Effector memory CD4-positive, alpha-beta T cell (primary cell): ENCODE results near the gene LEFTY1.

Source experiments
- DNase-seq, 3 donors: peaks; one replicate each; pipeline ENCODE4 v3.0.0-alpha.2; 2020
- H3K27ac ChIP-seq: 2 replicates; pipeline ENCODE4 v1.7.0; 2013; ENCODE audit warnings: mild to moderate bottlenecking, low read length, moderate library complexity; ENCODE audit not compliant: insufficient read depth, poor library complexity, severe bottlenecking
- H3K27me3 ChIP-seq: replicated peaks from 2 replicates; pipeline ENCODE4 v1.7.0; 2013; ENCODE audit warnings: mild to moderate bottlenecking, low read length; ENCODE audit not compliant: insufficient read depth, control insufficient read depth, poor library complexity, severe bottlenecking
- H3K36me3 ChIP-seq: 2 replicates; pipeline ENCODE4 v1.7.0; 2013; ENCODE audit warnings: mild to moderate bottlenecking, low read length, moderate library complexity; ENCODE audit not compliant: control insufficient read depth, insufficient read depth
- H3K4me1 ChIP-seq: 2 replicates; pipeline ENCODE4 v1.7.0; 2013; ENCODE audit warnings: low read length, mild to moderate bottlenecking; ENCODE audit not compliant: control insufficient read depth, insufficient read depth, poor library complexity, severe bottlenecking
- H3K4me3 ChIP-seq: 2 replicates; pipeline ENCODE4 v1.7.0; 2013; ENCODE audit warnings: low read length, low read depth, mild to moderate bottlenecking; ENCODE audit not compliant: insufficient read depth, poor library complexity, severe bottlenecking
- H3K9me3 ChIP-seq: 2 replicates; pipeline ENCODE4 v1.7.0; 2013; ENCODE audit warnings: mild to moderate bottlenecking, low read length, moderate library complexity; ENCODE audit not compliant: control insufficient read depth

Gene LEFTY1

DNA sequence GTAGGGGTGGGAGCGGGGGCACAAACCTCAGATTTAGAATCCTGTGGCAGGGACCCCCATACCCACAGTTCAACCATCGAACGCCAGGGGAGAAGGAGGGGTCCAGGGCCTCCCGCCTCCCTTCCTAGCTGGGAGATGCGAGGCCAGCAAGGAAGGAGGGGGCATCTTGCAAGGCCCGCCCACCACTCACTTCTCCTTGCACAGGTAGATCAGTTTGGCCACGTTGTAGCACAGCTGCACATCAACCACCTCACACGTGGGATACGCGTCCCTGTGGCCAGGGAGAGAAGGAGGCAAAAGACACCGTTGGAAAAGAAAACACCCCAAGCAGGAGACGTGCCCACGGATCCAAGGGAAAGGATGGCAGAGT is 26.4 kb downstream of the LEFTY1 start:
- Histone ChIP-seq H3K4me1 (peaks cover 26% of the 10 kb centered on the region), H3K4me3 (no peak overlapping the region), H3K36me3 (peaks cover 89% of the 10 kb centered on the region), H3K27me3 (no peaks in the 10 kb centered on the region), H3K9me3 (no peaks in the 10 kb centered on the region), H3K27ac (no peak overlapping the region)
- no peak for DNase-seq

DNA sequence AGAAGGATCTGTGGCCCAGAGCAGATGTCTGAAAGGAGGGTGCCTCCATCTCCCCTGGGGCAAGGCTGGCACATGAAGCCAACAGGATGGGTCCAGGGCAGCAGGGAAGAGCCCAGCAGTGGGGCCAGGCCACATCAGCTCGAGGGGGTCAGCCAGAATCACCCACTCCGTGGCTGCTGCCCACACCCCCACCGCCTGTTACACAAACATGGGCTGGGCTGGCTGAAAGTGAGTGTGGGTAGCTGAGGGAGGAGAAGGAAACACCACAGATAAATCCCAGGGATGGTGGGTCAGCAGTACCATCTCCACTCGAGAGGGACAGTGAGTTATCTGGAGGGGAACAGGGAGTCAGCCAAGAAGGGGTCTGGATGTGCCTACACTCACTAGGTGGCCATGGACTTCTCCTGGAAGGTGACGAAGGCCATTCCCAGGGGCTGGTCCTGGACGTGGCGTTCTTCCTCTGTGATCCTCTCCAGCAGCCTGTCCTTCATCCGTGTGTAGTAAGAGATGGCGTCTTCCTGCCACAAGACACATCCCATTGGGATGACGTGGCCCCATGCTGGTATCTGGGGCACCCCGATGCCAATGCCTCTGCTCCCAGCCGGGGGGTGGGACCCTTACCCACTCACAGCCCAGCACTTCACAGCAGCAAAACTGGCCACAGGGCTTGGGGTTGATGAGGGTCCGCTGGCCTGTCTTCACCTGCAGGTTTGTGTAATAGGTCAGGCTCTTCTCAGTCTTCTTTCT is 26.9 kb downstream of the LEFTY1 start:
- no peaks in the 10 kb centered on the region for H3K9me3 ChIP-seq
- no peak for DNase-seq
- no peak overlapping the region for H3K4me3 ChIP-seq
- no peaks in the 10 kb centered on the region for H3K27me3 ChIP-seq
- H3K4me1 ChIP-seq, result peaks cover 20% of the 10 kb centered on the region
- no peak overlapping the region for H3K27ac ChIP-seq
- peaks cover 87% of the 10 kb centered on the region for H3K36me3 ChIP-seq

DNA sequence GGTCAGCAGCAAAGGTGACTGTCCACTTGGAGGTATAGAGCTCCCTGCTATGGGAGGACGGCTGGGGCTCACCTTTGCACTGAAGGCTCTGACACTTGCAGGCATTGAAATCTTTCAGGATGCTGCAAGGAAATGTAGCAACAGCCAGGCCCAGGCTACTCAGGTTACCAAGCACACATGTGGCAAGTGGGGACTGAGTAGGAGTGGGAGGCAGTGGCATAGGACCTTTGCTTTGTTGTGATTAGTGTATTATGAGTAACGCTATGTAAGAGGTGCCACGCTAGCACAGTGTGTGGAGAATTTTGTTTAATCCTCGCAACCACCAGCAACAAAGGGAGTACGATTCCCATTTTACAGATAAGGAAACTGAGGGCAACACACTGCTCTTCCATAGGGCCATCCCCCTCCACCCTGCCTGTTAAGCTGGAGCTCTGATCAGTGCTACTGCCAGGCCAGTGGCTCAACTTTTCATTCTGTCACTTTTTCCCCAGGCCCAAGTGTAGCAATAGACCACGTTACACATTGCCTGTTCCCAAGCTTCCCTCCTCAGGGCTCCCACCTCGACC is 28.0 kb downstream of the LEFTY1 start:
- Histone ChIP-seq H3K4me1 (peaks cover 12% of the 10 kb centered on the region), H3K9me3 (no peaks in the 10 kb centered on the region), H3K36me3 (peaks cover 90% of the 10 kb centered on the region), H3K4me3 (no peak overlapping the region), H3K27me3 (no peaks in the 10 kb centered on the region), H3K27ac (no peak overlapping the region)
- no peak for DNase-seq

DNA sequence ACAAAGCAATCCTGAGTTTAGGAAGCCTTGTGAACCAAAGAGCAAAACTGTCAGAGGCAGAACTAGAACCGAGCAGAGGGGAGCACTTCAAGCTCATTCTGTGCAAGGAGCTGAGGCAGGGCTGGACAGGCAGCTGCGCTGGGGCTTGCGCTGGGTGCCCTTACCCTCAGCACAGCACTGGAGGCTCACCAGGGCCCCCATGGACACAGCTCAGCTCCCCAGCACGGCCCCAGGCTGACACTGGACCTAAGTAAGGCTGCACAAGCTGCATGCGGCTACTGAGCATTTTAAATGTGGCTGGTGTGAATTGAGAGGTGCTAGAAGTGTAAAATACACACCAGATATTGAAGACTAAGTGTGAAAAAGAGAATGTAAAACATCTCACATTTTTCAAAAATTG is 28.8 kb downstream of the LEFTY1 start:
- Histone ChIP-seq H3K4me3 (no peak overlapping the region), H3K9me3 (no peaks in the 10 kb centered on the region), H3K4me1 (peaks cover 4% of the 10 kb centered on the region), H3K36me3 (peaks cover 92% of the 10 kb centered on the region), H3K27ac (no peak overlapping the region), H3K27me3 (no peaks in the 10 kb centered on the region)
- DNase-seq, result no peak

DNA sequence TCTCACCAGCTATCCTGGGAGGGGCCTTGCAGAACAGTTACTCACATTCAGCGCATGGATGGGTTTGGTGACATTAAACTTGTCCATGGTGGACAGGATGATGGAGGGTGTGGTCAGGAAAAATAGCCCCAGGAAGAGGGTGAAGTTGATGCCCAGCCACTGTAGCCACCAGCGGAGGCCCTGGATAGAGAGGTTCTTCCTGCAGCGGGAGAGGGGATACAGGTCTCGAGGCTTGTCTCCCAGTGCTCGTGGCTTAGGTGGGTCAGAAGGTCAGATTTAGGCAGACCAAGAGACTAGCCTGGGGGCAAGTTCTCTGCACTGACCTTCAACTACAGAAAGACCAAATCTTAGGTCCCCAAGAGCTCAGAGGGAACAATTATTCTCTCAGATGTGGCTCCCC is 29.8 kb downstream of the LEFTY1 start:
- no peaks in the 10 kb centered on the region for H3K27me3 ChIP-seq

DNA sequence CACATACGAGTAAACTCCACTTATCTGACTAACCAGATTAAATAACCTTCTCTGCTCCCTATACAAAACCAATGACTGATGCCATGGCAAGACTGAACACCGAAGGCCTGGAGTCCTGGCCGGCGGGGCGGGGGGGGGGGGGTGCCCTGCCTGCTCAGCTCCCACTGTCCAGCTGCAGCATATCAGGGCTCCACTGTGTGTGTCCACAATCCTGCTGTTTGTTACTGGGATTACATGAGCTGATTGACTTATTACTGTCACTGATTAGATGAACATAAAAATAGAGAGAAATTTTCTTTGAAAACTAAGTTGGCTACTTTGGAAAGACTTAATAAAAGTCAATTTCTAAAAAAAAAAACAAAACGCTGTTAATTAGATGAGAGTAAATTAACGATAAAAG is 31.7 kb downstream of the LEFTY1 start:
- DNase-seq, result no peak
- Histone ChIP-seq H3K9me3 (no peaks in the 10 kb centered on the region), H3K36me3 (peaks cover 94% of the 10 kb centered on the region), H3K4me3 (no peak overlapping the region), H3K4me1 (peaks cover 2% of the 10 kb centered on the region), H3K27ac (no peak overlapping the region), H3K27me3 (no peaks in the 10 kb centered on the region)

More for the DNA sequence above, 29.8 kb downstream of the LEFTY1 start:
- no peak for DNase-seq
- Histone ChIP-seq H3K4me1 (peaks cover 2% of the 10 kb centered on the region), H3K4me3 (no peak overlapping the region), H3K27ac (no peak overlapping the region), H3K9me3 (no peaks in the 10 kb centered on the region), H3K36me3 (peaks cover 92% of the 10 kb centered on the region)

DNA sequence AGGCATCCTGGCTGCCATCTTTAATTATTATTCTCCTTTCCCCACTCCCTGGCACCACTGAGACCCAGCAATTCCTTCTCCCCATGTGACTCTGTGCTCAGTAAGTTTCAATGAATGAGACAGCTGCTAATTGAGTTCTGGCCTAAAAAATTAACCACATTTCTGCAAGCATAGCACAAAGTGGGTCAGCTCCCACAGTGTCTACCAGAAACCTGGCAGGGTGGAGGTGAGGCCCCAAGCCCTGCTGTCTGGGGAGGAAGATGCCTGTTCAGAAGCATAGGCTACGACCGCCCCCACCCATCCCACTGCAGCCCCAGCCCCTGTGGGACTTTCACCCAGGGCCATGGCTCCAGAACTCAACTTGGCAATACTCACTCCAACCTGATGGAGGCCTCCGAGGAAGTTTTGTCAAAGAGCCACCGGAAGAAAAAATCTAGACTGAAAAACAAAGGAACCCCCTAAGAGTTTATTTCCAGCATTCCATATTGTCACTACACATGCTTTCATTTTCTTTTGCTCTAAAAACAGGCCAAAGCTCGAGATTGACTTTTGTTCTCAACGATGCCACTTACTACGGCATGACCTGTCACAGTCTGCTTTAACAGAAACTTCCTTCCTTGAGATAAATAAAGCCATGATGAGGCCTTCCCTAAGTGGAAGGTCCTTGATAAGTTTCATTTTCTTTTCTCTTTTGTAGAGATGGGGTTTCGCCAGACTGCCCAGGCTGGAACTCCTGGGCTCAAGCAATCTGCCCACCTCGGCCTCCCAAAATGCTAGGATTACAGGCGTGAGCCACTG is 33.2 kb downstream of the LEFTY1 start:
- no peak overlapping the region for H3K4me3 ChIP-seq
- H3K4me1 ChIP-seq, result peaks cover 2% of the 10 kb centered on the region
- H3K36me3 ChIP-seq, result peaks cover 92% of the 10 kb centered on the region
- H3K9me3 ChIP-seq, result no peaks in the 10 kb centered on the region
- peak in 1 of 3 donors; percentile 9 for DNase-seq
- H3K27ac ChIP-seq, result peak overlapping the region; percentile 33
- H3K27me3 ChIP-seq, result no peaks in the 10 kb centered on the region

DNA sequence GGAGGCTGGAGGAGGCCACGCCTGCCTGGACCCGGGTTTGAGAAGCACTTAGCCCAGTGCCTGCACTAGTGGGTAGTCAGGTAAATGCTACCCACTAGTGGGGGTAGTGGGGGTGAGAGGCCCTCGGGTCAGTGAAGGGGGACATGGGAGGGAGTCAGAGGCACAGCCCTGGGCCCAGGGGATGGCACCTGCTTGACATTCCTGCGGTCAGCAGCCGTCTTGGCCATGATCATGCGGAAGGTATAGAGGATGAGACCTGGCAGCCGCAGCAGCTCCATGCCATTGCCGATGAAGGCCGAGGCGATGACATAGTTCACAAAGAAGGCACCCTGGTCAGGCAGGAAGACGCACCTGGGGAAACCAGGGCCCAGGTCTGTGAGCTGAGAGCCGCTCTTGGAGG is 35.5 kb downstream of the LEFTY1 start:
- Histone ChIP-seq H3K4me1 (peaks cover 11% of the 10 kb centered on the region), H3K27me3 (no peaks in the 10 kb centered on the region), H3K9me3 (no peaks in the 10 kb centered on the region), H3K4me3 (no peak overlapping the region), H3K27ac (no peak overlapping the region), H3K36me3 (peaks cover 82% of the 10 kb centered on the region)
- no peak for DNase-seq

DNA sequence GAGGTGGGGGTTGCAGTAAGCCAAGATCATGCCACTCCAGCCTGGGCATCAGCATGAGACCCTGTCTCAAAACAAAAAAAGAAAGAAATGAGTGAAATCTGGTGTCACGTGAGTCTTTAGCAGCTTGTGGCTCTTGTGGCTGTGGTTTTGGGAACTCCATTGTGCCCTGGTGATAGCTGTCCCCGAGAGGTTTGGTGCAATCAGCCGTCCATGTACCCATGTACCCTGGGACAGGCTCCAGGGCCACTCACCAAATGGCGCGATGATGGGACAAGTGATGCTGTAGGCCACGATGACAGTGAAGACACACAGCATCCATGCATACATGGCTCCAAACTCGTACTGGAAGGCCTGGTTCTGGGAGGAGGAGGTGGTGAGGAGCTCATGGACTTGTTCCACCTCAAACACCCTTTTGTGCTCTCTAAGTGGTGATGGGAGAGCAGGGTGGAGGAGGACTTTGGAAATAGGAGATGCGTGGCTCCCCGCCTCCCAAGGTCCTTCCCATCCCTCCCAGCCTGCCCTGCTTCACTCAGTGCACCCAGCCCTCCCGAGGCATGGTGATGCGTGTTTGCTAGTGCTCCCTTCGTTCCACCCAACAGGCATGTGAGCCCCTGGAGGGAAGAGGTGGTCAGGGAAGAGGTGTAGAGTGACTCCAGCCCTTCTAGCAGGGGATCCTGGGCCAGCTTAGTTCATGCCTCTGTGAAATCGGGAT is 36.4 kb downstream of the LEFTY1 start:
- Histone ChIP-seq H3K36me3 (peaks cover 80% of the 10 kb centered on the region), H3K9me3 (no peaks in the 10 kb centered on the region), H3K27ac (no peak overlapping the region), H3K4me3 (no peak overlapping the region), H3K4me1 (peaks cover 11% of the 10 kb centered on the region), H3K27me3 (no peaks in the 10 kb centered on the region)
- no peak for DNase-seq
